HuH-7 (cell line): ENCODE data around the gene UQCRC1.
"Not testable (repeated sequence)": the region's sequence is repeated elsewhere in the genome, so short reads cannot be mapped to it uniquely, and the experiment has no call there.

ENCODE experiments used
- DNase-seq: peaks from one replicate; pipeline ENCODE4 v3.0.0; 2011; ENCODE audit warnings: low spot score

UQCRC1 gene

DNA sequence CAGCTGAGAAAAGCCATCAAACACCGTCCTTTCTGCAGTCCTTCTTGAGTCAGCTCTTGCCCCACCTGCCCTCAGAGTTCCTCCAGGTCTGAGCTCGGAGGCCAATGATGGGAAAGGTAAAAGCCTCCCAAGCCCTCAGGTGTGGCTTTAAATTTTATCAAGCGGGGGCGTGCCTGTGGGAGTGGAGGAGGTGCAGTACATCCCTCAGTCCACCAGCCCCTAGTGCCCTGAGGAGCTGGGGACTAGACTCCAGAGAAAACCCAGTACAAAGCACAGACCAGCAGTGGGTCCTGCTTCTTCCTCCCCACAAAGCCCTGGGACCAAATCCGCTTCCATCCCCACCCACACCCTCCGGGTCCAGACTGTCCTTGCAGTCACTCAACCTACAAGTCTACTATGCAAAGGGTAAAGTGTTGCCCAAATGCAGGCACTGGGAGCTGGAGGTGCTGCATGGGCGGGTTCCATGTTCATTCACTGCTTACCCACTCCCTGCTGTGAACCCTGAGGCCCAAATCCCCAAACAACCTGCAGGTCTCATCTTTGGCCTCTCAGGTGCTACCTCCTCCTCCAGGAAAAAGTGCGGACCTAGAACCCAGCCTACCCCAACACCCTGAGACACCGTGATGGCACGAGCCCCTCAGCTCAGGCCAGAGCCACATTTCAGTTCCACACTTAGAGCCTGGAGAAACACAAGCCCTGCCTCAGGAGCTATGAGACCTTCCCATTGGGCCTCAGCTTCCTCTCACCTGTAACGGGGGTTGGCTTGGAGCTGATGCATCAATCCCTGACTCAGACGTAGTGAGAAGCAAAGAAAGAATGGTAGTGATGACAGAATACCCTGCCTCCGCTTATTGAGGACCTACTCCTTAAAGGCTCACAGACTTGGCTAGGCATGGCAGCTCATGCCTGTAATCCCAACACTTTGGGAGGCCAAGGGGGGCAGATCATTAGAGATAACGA, 55.3 kb downstream of the UQCRC1 start:
- DNase-seq = peak; percentile 12

DNA sequence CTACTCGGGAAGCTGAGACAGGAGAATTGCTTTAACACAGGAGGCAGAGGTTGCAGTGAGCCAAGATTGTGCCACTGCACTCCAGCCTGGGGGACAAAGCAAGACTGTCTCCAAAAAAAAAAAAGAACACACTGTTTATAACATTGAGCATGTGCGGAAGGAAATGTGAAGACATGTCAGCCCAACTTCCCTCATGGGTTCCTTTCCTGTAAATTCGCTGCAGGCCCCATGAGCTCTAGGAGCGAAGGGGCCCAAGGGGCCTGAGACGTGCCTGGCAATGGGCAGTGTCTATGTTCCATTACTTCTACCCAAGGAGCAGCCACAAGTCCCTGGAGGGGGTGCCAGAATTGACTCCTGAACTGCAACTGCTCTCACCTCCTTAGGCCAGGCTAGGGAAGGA, 56.1 kb downstream of the UQCRC1 start:
- no peak for DNase-seq

GRCh38 chr3:48552111-48552951, 57.1 kb downstream of the UQCRC1 start:
- no peak for DNase-seq

DNA sequence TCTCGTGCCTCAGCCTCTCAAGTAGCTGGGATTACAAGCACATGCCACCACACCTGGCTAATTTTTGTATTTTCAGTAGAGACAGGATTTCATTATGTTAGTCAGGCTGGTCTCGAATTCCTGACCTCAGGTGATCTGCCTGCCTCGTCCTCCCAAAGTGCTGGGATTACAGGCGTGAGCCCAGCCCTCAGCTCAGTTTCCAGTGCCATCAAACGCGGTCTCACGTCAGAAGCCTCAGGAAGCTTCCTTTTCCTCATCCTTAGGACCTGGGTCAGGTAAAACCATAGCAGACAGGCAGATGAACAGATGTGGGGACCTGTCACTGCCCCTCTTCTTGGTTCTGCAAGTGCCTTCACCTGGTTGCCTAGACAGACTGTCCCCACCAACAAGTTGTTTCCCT, 57.8 kb downstream of the UQCRC1 start:
- not testable (repeated sequence) for DNase-seq
